ENCODE results near the gene ARHGAP44. TPM values are rescaled to one million over a fixed set of nuclear protein-coding genes. Genes with fewer than 3 reads are reported as not detected.

The ARHGAP44 gene
- polyA plus RNA-seq (2013, experiment 1 of 2): 5.8 TPM
- 4.7 TPM for polyA plus RNA-seq (2013, experiment 2 of 2)

- 0% methylated on average over 60 to 85 of the region's 86 CpGs for WGBS, 2 experiments (ENCODE audit: insufficient coverage in 2 of 2)
Measured at GRCh38 chr17:12789481-12790248, at the start of gene ARHGAP44. TSS of gene ARHGAP44 (plus strand) at chr17:12789498. CDS start at chr17:12789839, 341 bp downstream.

GRCh38 chr17:12739500-12739899, 49.8 kb upstream of the ARHGAP44 start:
- Histone ChIP-seq H3K36me3 (ENCODE audit: control insufficient read depth, insufficient read depth, low read length) (peaks cover 4% of the 10 kb centered on the region), H3K27ac (ENCODE audit: low read depth, low read length, severe bottlenecking) (no peak overlapping the region), H3K4me1 (ENCODE audit: control insufficient read depth, insufficient read depth, low read length, poor library complexity, severe bottlenecking) (no peaks in the 10 kb centered on the region), H3K4me3 (ENCODE audit: extremely low read depth, insufficient read depth, low read length, poor library complexity, severe bottlenecking) (no peak overlapping the region), H3K9me3 (ENCODE audit: control insufficient read depth, low read length) (no peaks in the 10 kb centered on the region)
- 90% methylated on average over 2 to 3 of the region's 4 CpGs for WGBS, 2 experiments (ENCODE audit: insufficient coverage in 2 of 2)

More at GRCh38 chr17:12789481-12790248, at the start of gene ARHGAP44:
- Histone ChIP-seq H3K9me3 (ENCODE audit: control insufficient read depth, low read length) (no peaks in the 10 kb centered on the region), H3K36me3 (ENCODE audit: control insufficient read depth, insufficient read depth, low read length) (no peaks in the 10 kb centered on the region), H3K27ac (ENCODE audit: low read depth, low read length, severe bottlenecking) (no peak within 1 kb of the TSS), H3K4me3 (ENCODE audit: extremely low read depth, insufficient read depth, low read length, poor library complexity, severe bottlenecking) (peak within 1 kb of the TSS; percentile 65), H3K4me1 (ENCODE audit: control insufficient read depth, insufficient read depth, low read length, poor library complexity, severe bottlenecking) (no peaks in the 10 kb centered on the region)

- H3K36me3 ChIP-seq (ENCODE audit: control insufficient read depth, insufficient read depth, low read length): peaks cover 11% of the 10 kb centered on the region
- H3K4me3 ChIP-seq (ENCODE audit: extremely low read depth, insufficient read depth, low read length, poor library complexity, severe bottlenecking): no peak overlapping the region
- H3K9me3 ChIP-seq (ENCODE audit: control insufficient read depth, low read length): no peaks in the 10 kb centered on the region
- no CpG with 5 or more reads among the region's 3 CpGs for WGBS, 2 experiments (ENCODE audit: insufficient coverage in 2 of 2)
- H3K27ac ChIP-seq (ENCODE audit: low read depth, low read length, severe bottlenecking): no peak overlapping the region
- H3K4me1 ChIP-seq (ENCODE audit: control insufficient read depth, insufficient read depth, low read length, poor library complexity, severe bottlenecking): no peaks in the 10 kb centered on the region
Measured at GRCh38 chr17:12743046-12743445, 46.3 kb upstream of the ARHGAP44 start.

GRCh38 chr17:12744298-12744697, 45.0 kb upstream of the ARHGAP44 start:
- H3K9me3 ChIP-seq (ENCODE audit: control insufficient read depth, low read length): no peaks in the 10 kb centered on the region
- H3K4me1 ChIP-seq (ENCODE audit: control insufficient read depth, insufficient read depth, low read length, poor library complexity, severe bottlenecking): no peaks in the 10 kb centered on the region
- peaks cover 9% of the 10 kb centered on the region for H3K36me3 ChIP-seq (ENCODE audit: control insufficient read depth, insufficient read depth, low read length)
- no peak overlapping the region for H3K27ac ChIP-seq (ENCODE audit: low read depth, low read length, severe bottlenecking)
- WGBS, 2 experiments (ENCODE audit: insufficient coverage in 2 of 2): 90 to 100% methylated on average over 1 to 4 of the region's 5 CpGs
- H3K4me3 ChIP-seq (ENCODE audit: extremely low read depth, insufficient read depth, low read length, poor library complexity, severe bottlenecking): no peak overlapping the region

GRCh38 chr17:12744786-12745185, 44.5 kb upstream of the ARHGAP44 start:
- Histone ChIP-seq H3K4me1 (ENCODE audit: control insufficient read depth, insufficient read depth, low read length, poor library complexity, severe bottlenecking) (no peaks in the 10 kb centered on the region), H3K9me3 (ENCODE audit: control insufficient read depth, low read length) (no peaks in the 10 kb centered on the region), H3K27ac (ENCODE audit: low read depth, low read length, severe bottlenecking) (no peak overlapping the region), H3K4me3 (ENCODE audit: extremely low read depth, insufficient read depth, low read length, poor library complexity, severe bottlenecking) (no peak overlapping the region), H3K36me3 (ENCODE audit: control insufficient read depth, insufficient read depth, low read length) (peaks cover 7% of the 10 kb centered on the region)
- WGBS, 2 experiments (ENCODE audit: insufficient coverage in 2 of 2): 100% methylated on average over 1 of the region's 1 CpG; no CpG with 5 or more reads in 1 of the 2 experiments

- WGBS, 2 experiments (ENCODE audit: insufficient coverage in 2 of 2): 89 to 93% methylated on average over 7 of the region's 7 CpGs
- H3K4me1 ChIP-seq (ENCODE audit: control insufficient read depth, insufficient read depth, low read length, poor library complexity, severe bottlenecking): no peaks in the 10 kb centered on the region
- H3K9me3 ChIP-seq (ENCODE audit: control insufficient read depth, low read length): no peaks in the 10 kb centered on the region
- peaks cover 9% of the 10 kb centered on the region for H3K36me3 ChIP-seq (ENCODE audit: control insufficient read depth, insufficient read depth, low read length)
- no peak overlapping the region for H3K4me3 ChIP-seq (ENCODE audit: extremely low read depth, insufficient read depth, low read length, poor library complexity, severe bottlenecking)
- H3K27ac ChIP-seq (ENCODE audit: low read depth, low read length, severe bottlenecking): no peak overlapping the region
Measured at GRCh38 chr17:12745486-12745885, 43.8 kb upstream of the ARHGAP44 start.

- H3K9me3 ChIP-seq (ENCODE audit: control insufficient read depth, low read length): no peaks in the 10 kb centered on the region
- peaks cover 8% of the 10 kb centered on the region for H3K36me3 ChIP-seq (ENCODE audit: control insufficient read depth, insufficient read depth, low read length)
- H3K27ac ChIP-seq (ENCODE audit: low read depth, low read length, severe bottlenecking): peak overlapping the region; percentile 29
- peaks cover 3% of the 10 kb centered on the region for H3K4me1 ChIP-seq (ENCODE audit: control insufficient read depth, insufficient read depth, low read length, poor library complexity, severe bottlenecking)
- no peak overlapping the region for H3K4me3 ChIP-seq (ENCODE audit: extremely low read depth, insufficient read depth, low read length, poor library complexity, severe bottlenecking)
Measured at GRCh38 chr17:12756786-12757185, 32.5 kb upstream of the ARHGAP44 start.

- peaks cover 3% of the 10 kb centered on the region for H3K4me1 ChIP-seq (ENCODE audit: control insufficient read depth, insufficient read depth, low read length, poor library complexity, severe bottlenecking)
- H3K9me3 ChIP-seq (ENCODE audit: control insufficient read depth, low read length): no peaks in the 10 kb centered on the region
- H3K4me3 ChIP-seq (ENCODE audit: extremely low read depth, insufficient read depth, low read length, poor library complexity, severe bottlenecking): no peak overlapping the region
- peaks cover 8% of the 10 kb centered on the region for H3K36me3 ChIP-seq (ENCODE audit: control insufficient read depth, insufficient read depth, low read length)
- H3K27ac ChIP-seq (ENCODE audit: low read depth, low read length, severe bottlenecking): no peak overlapping the region
- 93 to 100% methylated on average over 1 of the region's 2 CpGs for WGBS, 2 experiments (ENCODE audit: insufficient coverage in 2 of 2)
Measured at GRCh38 chr17:12759090-12759489, 30.2 kb upstream of the ARHGAP44 start.

GRCh38 chr17:12765548-12765947, 23.8 kb upstream of the ARHGAP44 start:
- Histone ChIP-seq H3K4me3 (ENCODE audit: extremely low read depth, insufficient read depth, low read length, poor library complexity, severe bottlenecking) (no peak overlapping the region), H3K27ac (ENCODE audit: low read depth, low read length, severe bottlenecking) (no peak overlapping the region), H3K9me3 (ENCODE audit: control insufficient read depth, low read length) (no peaks in the 10 kb centered on the region), H3K36me3 (ENCODE audit: control insufficient read depth, insufficient read depth, low read length) (peaks cover 3% of the 10 kb centered on the region), H3K4me1 (ENCODE audit: control insufficient read depth, insufficient read depth, low read length, poor library complexity, severe bottlenecking) (peaks cover 4% of the 10 kb centered on the region)
- 90 to 91% methylated on average over 3 to 4 of the region's 6 CpGs for WGBS, 2 experiments (ENCODE audit: insufficient coverage in 2 of 2)

GRCh38 chr17:12768255-12768654, 21.0 kb upstream of the ARHGAP44 start:
- WGBS, 2 experiments (ENCODE audit: insufficient coverage in 2 of 2): 93 to 100% methylated on average over 3 to 4 of the region's 4 CpGs
- Histone ChIP-seq H3K27ac (ENCODE audit: low read depth, low read length, severe bottlenecking) (no peak overlapping the region), H3K36me3 (ENCODE audit: control insufficient read depth, insufficient read depth, low read length) (no peaks in the 10 kb centered on the region), H3K4me3 (ENCODE audit: extremely low read depth, insufficient read depth, low read length, poor library complexity, severe bottlenecking) (no peak overlapping the region), H3K9me3 (ENCODE audit: control insufficient read depth, low read length) (no peaks in the 10 kb centered on the region), H3K4me1 (ENCODE audit: control insufficient read depth, insufficient read depth, low read length, poor library complexity, severe bottlenecking) (peaks cover 4% of the 10 kb centered on the region)

- Histone ChIP-seq H3K4me3 (ENCODE audit: extremely low read depth, insufficient read depth, low read length, poor library complexity, severe bottlenecking) (no peak overlapping the region), H3K27ac (ENCODE audit: low read depth, low read length, severe bottlenecking) (no peak overlapping the region), H3K4me1 (ENCODE audit: control insufficient read depth, insufficient read depth, low read length, poor library complexity, severe bottlenecking) (peaks cover 4% of the 10 kb centered on the region), H3K9me3 (ENCODE audit: control insufficient read depth, low read length) (no peaks in the 10 kb centered on the region), H3K36me3 (ENCODE audit: control insufficient read depth, insufficient read depth, low read length) (no peaks in the 10 kb centered on the region)
- WGBS, 2 experiments (ENCODE audit: insufficient coverage in 2 of 2): 83 to 98% methylated on average over 6 of the region's 6 CpGs
Measured at GRCh38 chr17:12769981-12770380, 19.3 kb upstream of the ARHGAP44 start.
